HG02938 (cell line): ENCODE results near the gene NUDT22.
A peak's percentile ranks its signal among the peaks of the same experiment; 100 is the strongest.
"Not testable (repeated sequence)": the region's sequence is repeated elsewhere in the genome, so short reads cannot be mapped to it uniquely, and the experiment has no call there.

Source experiments
- ATAC-seq: cut with Tn5 transposase; IDR thresholded peaks from one replicate; pipeline ENCODE4 v1.9.1; 2021; ENCODE audit warnings: mild to moderate bottlenecking, moderate library complexity; ENCODE audit not compliant: unreplicated experiment

NUDT22 gene

DNA sequence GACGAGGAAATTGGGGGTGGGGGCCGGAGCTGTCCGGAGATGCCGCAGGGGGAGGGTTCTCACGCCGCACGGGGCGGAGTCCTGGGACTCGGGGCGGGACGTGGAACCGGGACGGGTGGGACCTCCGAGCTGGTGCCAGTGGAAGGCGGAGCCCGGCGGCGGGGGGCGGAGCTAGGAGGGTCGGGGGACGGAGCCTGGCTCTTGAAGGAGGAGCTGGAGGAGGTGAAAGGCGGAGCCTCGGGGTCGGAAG is 15.1 kb downstream of the NUDT22 start:
- no peak for ATAC-seq

- peak; percentile 65 for ATAC-seq
Observed at GRCh38 chr11:64241491-64242374, 15.7 kb downstream of the NUDT22 start.

- no peak for ATAC-seq
Observed at GRCh38 chr11:64243236-64243854, 17.3 kb downstream of the NUDT22 start.

- ATAC-seq, result no peak
Observed at GRCh38 chr11:64244107-64244506, 18.0 kb downstream of the NUDT22 start.

- ATAC-seq, result no peak
Observed at GRCh38 chr11:64244966-64245365, 18.9 kb downstream of the NUDT22 start.

DNA sequence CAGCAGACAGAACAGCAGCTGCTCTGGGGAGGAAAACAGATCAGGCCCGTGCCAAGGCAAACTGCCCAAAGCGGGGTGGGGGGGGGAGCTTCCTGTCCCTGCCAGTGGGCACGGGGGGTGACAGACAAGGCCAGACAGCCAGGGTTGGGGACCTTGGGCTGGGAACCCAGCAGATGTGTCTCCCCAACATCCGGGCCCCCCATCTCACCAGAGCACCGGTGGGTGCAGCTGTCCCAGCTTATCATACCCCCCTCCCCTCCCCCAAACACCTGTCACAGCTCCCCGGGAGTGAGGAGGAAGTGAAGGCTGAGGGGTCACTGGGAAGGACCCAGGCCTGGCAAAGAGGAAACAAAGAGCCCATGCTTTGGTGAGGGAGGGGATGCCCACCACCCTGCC is 19.3 kb downstream of the NUDT22 start:
- ATAC-seq, result no peak

- ATAC-seq, result no peak
Observed at GRCh38 chr11:64245797-64246620, 19.9 kb downstream of the NUDT22 start.

GRCh38 chr11:64246621-64246870 is 20.5 kb downstream of the NUDT22 start:
- ATAC-seq, result not testable (repeated sequence)

- peak; percentile 38 for ATAC-seq
Observed at GRCh38 chr11:64246871-64247728, 21.0 kb downstream of the NUDT22 start, which contains the start of gene PPP1R14B. TSS of gene PPP1R14B (minus strand) at chr11:64246943. CDS start at chr11:64246673, 270 bp downstream.

DNA sequence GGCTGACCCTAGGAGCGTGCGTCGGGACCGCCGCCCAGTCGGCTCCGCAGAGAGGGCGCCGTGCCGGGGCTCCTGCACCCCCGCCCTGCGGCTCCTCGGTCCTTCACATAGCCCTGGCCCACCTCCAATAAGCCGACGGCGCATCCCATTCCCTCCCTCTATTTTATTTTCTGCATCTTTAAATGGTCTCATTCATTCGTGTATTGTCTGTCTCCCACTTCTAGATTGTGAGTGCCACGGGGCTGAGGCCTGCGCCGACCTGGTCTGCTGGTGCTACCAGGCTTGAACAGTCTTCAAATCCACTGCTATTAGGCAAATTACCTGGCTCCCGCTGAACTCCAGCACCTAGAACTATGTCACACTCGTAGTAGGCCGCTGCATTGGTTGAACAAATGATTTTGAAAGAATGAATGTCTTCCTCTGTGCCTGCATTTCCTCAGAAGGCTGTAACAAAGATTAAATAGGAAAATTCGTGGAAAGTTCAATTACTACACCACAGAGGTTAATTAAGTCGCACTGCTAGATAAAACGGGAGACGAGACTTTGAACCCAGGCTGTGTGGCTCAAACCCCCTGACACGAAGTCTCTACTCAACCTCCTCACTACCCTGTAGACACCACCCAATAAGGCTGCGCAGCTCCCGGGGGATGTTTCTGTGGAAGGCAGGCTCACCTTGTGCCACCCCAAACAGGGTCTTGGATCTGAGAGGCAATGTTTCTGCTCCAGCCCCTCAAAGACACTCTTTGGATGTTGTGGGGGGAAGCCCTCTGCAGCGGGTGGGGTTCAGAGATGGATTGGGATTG is 21.9 kb downstream of the NUDT22 start:
- no peak for ATAC-seq

GRCh38 chr11:64248578-64248977 is 22.5 kb downstream of the NUDT22 start:
- no peak for ATAC-seq

- no peak for ATAC-seq
Observed at GRCh38 chr11:64249038-64249437, 23.0 kb downstream of the NUDT22 start.

GRCh38 chr11:64249563-64250414 is 23.7 kb downstream of the NUDT22 start:
- ATAC-seq, result no peak

DNA sequence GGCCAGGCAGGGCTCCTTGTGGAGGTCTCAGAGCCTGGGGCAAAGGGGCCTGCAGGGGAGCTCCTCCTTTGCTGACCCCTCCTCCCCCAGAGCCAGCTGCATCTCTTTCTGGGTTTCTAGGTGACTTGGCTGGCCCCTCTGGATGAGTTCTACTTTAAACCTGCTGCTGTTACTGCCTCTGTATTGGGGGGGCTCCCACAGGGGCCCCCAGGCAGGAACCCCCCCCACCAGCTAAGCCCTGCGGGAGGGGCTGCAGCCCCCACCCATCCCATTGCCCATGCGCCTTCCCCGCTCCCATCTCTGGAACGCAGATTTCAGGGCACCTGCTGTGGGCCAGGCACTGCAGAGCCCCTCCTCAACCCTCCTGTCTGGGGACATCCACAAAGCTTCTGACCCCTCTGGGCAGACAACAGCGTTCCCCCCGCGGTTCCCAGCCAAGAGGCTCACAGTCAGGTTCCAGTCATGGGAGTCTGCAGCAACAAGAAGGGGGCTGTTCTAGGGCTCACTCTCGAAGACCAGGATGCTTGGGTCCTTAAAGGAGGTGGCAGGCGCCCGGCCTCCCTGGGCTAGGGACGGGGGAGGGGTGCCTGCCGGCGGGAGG is 24.4 kb downstream of the NUDT22 start:
- ATAC-seq, result no peak

DNA sequence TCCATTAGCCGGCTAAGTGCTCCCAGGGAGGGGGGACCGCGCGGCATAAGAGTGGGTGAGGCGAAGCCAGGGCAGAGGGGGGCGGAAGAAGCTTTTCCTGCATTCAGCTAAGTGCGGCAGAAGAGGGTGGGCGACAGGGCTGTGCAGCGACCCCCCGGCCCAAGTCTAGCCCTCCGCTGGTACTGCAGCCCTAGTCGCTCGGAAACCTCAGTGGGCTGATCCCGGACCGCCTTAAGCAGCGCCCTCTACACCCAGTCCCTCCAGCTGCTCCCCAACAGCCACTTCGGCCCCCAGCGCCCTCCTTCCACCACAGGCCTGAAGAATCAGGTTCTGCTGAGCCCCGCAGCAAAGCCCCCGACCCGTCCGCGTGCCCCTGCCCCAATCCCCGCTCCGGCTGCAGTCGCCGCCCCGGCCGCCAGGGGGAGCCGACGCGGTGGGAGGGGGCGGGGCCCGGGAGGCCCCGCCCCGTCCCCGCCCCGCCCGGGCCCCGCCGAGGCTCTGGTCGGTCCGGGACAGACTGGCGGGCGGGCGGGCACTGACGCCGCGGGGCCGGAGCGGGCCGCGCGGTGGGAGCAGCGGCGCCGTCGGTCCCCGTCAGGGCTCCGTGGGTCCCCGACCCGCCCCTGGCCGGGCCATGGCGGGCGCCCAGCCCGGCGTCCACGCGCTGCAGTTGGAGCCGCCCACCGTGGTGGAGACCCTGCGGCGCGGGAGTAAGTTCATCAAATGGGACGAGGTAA is 25.1 kb downstream of the NUDT22 start, which contains the start of gene PLCB3:
PLCB3 (plus strand) TSS at position 515 of the 737 bp plus-strand sequence; CDS start at position 635, 120 bp downstream.
- no peak for ATAC-seq

DNA sequence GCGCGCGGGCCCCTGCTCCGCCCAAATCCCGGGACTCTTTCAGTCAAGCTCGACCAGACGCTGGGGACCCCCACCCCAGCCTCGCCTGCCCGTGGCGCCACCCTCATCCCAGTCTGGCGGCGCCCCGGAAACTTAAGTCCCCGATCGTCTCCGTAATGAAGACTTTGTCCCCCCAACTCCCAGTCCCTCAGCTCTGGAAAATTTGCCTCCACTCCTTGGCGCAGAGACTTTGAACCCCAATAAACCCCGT is 25.6 kb downstream of the NUDT22 start:
- ATAC-seq, result no peak

GRCh38 chr11:64252003-64252872 is 26.2 kb downstream of the NUDT22 start:
- no peak for ATAC-seq
